ENCODE data around the gene PMEPA1.

DNA sequence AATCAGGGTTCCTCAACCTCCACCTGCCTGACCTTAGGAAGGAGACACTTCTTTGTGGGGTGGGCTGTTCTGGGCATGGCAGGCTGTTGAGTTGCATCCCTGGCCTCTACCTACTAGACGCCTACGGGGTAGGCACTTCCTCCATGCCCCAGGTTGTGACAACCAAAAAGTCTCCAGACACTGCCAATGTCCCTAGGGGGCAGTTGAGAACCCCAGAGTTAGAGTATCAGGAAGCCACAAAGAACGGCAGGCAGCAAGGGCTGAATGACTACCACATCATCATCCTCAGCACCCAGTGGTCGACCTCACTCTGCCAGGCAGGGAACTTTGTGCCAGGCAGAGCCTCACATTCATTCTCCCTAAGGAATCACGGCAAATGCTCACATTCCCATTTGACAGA is 21.5 kb downstream of the PMEPA1 start:
- TF ChIP-seq, protein P1, sequence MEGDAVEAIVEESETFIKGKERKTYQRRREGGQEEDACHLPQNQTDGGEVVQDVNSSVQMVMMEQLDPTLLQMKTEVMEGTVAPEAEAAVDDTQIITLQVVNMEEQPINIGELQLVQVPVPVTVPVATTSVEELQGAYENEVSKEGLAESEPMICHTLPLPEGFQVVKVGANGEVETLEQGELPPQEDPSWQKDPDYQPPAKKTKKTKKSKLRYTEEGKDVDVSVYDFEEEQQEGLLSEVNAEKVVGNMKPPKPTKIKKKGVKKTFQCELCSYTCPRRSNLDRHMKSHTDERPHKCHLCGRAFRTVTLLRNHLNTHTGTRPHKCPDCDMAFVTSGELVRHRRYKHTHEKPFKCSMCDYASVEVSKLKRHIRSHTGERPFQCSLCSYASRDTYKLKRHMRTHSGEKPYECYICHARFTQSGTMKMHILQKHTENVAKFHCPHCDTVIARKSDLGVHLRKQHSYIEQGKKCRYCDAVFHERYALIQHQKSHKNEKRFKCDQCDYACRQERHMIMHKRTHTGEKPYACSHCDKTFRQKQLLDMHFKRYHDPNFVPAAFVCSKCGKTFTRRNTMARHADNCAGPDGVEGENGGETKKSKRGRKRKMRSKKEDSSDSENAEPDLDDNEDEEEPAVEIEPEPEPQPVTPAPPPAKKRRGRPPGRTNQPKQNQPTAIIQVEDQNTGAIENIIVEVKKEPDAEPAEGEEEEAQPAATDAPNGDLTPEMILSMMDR (IDR thresholded peaks at IDR 0.05 in 8 of 11, conservative IDR thresholded peaks at IDR 0.05 in 3 of 11): no peak
- TF ChIP-seq POLR2AphosphoS5 (IDR thresholded peaks at IDR 0.05): no peak
